HG03045 (cell line): ENCODE results near the gene MTFMT.
A peak's percentile ranks its signal among the peaks of the same experiment; 100 is the strongest.
"Not testable (repeated sequence)": the region's sequence is repeated elsewhere in the genome, so short reads cannot be mapped to it uniquely, and the experiment has no call there.

Experiments used
- ATAC-seq: cut with Tn5 transposase; IDR thresholded peaks from one replicate; pipeline ENCODE4 v1.9.1; 2021; ENCODE audit warnings: mild to moderate bottlenecking, moderate library complexity; ENCODE audit not compliant: unreplicated experiment

The MTFMT gene

GRCh38 chr15:65028921-65029735, at the start of gene MTFMT:
TSS of gene MTFMT (minus strand) at chr15:65029639. CDS start at chr15:65029613, 26 bp downstream.
- peak; percentile 73 for ATAC-seq

- ATAC-seq: no peak
Observed at GRCh38 chr15:65077981-65078352, 48.5 kb upstream of the MTFMT start.

- no peak for ATAC-seq
Observed at GRCh38 chr15:65077291-65077980, 48.0 kb upstream of the MTFMT start.

GRCh38 chr15:65076486-65077290, 47.2 kb upstream of the MTFMT start, which contains the start of gene KBTBD13:
TSS of gene KBTBD13 (plus strand) at chr15:65076746. CDS start at chr15:65076816, 70 bp downstream.
- no peak for ATAC-seq

GRCh38 chr15:65075607-65076395, 46.4 kb upstream of the MTFMT start:
- ATAC-seq: not testable (repeated sequence)

- ATAC-seq: not testable (repeated sequence)
Observed at GRCh38 chr15:65074946-65075345, 45.5 kb upstream of the MTFMT start.

- no peak for ATAC-seq
Observed at GRCh38 chr15:65072617-65073016, 43.2 kb upstream of the MTFMT start.

GRCh38 chr15:65072027-65072426, 42.6 kb upstream of the MTFMT start:
- ATAC-seq: no peak

- no peak for ATAC-seq
Observed at GRCh38 chr15:65071381-65071811, 42.0 kb upstream of the MTFMT start.

- ATAC-seq: no peak
Observed at GRCh38 chr15:65069779-65070546, 40.5 kb upstream of the MTFMT start.

- no peak for ATAC-seq
Observed at GRCh38 chr15:65069179-65069578, 39.7 kb upstream of the MTFMT start.

GRCh38 chr15:65068403-65068788, 39.0 kb upstream of the MTFMT start:
- ATAC-seq: no peak

GRCh38 chr15:65067645-65068402, 38.4 kb upstream of the MTFMT start, which contains the start of gene RASL12:
TSS of gene RASL12 (minus strand) at chr15:65067991. CDS start at chr15:65067835, 156 bp downstream.
- no peak for ATAC-seq

GRCh38 chr15:65067317-65067644, 37.8 kb upstream of the MTFMT start:
- no peak for ATAC-seq

GRCh38 chr15:65066635-65067316, 37.3 kb upstream of the MTFMT start:
- ATAC-seq: no peak

- no peak for ATAC-seq
Observed at GRCh38 chr15:65066001-65066634, 36.7 kb upstream of the MTFMT start.

GRCh38 chr15:65062726-65063125, 33.3 kb upstream of the MTFMT start:
- no peak for ATAC-seq

GRCh38 chr15:65062061-65062460, 32.6 kb upstream of the MTFMT start:
- ATAC-seq: no peak
